ENCODE measurements around the gene PRF1. TPM values are rescaled to one million over a fixed set of nuclear protein-coding genes. Genes with fewer than 3 reads are reported as not detected.

The PRF1 gene
- polyA plus RNA-seq, 4 donors = 0.32 to 1.4 (median 0.84) TPM

Other genes with a start within 250 kb of the PRF1 start
- gene LRRC20, start 220.1 kb downstream of the PRF1 start, polyA plus RNA-seq (ENCODE audit: insufficient read length in 4 of 4) = 10 to 100 TPM in 1 of 4 donors, 1 to 10 TPM in 3; 8.9 to 14.0 (median 9.2) TPM
- gene EIF4EBP2, start 198.6 kb downstream of the PRF1 start, polyA plus RNA-seq (ENCODE audit: insufficient read length in 4 of 4) = 10 to 100 TPM; 58.8 to 92.2 (median 79.5) TPM
- gene NODAL, start 161.1 kb downstream of the PRF1 start, polyA plus RNA-seq (ENCODE audit: insufficient read length in 4 of 4) = under 1 TPM in 3 of 4 donors, not detected in 1; 0.23 to 0.66 (median 0.52) TPM
- 10 to 100 TPM in 3 of 4 donors, 1 to 10 TPM in 1; 9.2 to 11.8 (median 10.6) TPM for gene PALD1, start 124.0 kb downstream of the PRF1 start, polyA plus RNA-seq (ENCODE audit: insufficient read length in 4 of 4)
- gene ADAMTS14, start 69.8 kb upstream of the PRF1 start, polyA plus RNA-seq (ENCODE audit: insufficient read length in 4 of 4) = 1 to 10 TPM; 1.2 to 2.0 (median 1.3) TPM
- gene TBATA, start 182.6 kb upstream of the PRF1 start, polyA plus RNA-seq (ENCODE audit: insufficient read length in 4 of 4) = not detected
- 10 to 100 TPM; 39.6 to 66.2 (median 60.0) TPM for gene SGPL1, start 213.2 kb upstream of the PRF1 start, polyA plus RNA-seq (ENCODE audit: insufficient read length in 4 of 4)